NCI-H2029 (cell line): Measurements from ENCODE around the gene MPP1.

Experiments used
- DNase-seq: peaks from one replicate; lab custom pipeline; 2025; lab: John Stamatoyannopoulos, UW

The MPP1 gene

DNA sequence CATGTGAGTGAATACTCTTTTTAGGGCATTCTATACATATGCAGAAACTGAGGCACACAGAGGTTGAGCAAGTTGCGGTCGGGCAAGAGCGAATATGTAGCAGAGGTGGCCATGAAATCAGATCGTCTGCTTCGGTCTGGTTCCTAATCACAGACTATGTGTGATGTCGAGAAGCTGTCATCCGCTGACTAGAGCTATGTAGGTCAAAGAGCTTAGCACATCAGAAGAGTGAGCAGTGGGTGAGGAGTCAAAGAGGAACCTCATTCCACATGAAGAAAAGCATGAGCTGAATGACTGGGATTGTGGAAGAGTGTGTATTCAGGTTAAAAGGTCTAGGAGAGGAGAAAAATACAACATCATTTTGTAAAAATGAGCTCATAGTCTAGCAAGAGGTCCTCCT lies 73.4 kb downstream of the MPP1 start:
- no peak for DNase-seq

- no peak for DNase-seq
Measured at GRCh38 chrX:154731184-154731583, 74.1 kb downstream of the MPP1 start.

DNA sequence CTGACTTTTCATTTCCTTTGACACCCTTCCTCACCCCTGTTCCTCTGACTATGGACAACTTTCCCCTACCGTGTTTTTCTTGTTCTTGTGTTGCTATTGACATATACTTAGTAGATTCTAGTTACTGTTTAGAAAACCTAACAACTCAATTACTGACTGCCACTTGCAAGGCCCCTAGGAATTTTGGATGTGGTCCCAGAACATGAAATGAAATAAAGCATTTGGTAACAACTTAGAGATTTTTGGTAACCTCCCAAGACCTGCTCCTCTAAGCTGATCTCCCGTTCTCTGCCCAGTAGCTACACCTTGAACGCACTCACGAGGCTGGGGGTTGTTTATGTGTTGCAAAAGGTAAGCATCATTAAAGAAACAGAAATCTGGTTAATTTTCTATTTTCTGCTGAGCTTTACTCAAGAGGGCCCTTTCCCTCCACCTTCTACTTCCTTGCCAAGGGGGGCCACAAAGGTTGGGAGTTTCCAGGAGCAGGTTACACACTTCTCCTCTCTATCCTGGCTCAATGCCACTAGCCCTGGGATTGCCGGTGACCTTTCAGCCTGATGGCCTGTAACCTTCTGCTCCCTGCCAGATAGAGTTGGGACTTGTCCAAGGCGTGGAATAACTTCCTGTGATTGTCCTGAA lies 74.9 kb downstream of the MPP1 start:
- no peak for DNase-seq

GRCh38 chrX:154729439-154729838 lies 75.8 kb downstream of the MPP1 start:
- DNase-seq: no peak
